ENCODE data around the gene MAMSTR.
"Not testable (repeated sequence)": the region's sequence is repeated elsewhere in the genome, so short reads cannot be mapped to it uniquely, and the experiment has no call there.

Gene MAMSTR

DNA sequence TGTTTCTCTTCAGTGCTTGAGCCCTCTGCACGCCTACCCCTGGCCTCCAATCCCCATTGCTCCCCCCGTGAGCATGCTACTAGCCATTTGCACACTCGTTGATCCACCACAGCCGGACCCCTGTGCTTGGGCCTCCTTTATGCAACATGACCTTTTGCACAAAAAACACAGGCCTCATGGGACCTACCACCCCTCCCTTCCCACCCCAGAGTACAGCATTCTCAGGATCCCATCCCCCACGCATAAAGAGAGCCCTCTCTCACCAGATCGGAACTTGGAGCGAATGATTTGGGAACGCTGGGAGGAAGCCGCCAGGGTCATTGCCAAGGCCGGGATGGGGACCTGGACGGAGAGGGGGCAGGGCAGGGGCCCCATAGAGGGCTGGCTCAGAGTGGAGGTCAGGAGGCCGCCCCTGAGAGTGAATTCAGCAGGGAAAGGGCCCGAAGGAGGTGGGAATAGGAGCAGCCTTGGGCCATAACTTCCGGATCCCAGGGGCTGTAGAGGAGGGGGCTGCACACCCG lies 754 bp downstream of the MAMSTR start:
- DNase-seq (ENCODE audit: low spot score): no peak

DNA sequence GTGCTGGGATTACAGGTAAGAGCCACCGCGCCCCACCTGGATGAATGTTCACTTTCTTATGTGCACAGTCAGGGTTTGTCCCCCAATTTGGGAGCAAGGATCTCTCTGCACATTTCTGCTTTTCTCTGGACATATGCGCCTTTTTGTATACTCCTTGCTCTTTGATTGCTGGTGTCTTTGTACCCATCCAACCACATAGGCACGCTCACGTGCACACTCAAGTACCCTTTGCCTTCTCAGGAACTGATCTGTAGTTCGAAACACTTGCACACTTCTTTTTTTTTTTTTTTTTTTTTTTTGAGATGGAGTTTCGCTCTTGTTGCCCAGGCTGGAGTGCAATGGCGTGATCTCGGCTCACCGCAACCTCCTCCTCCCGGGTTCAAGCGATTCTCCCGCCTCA lies 1.4 kb downstream of the MAMSTR start:
- DNase-seq (ENCODE audit: low spot score): not testable (repeated sequence)

DNA sequence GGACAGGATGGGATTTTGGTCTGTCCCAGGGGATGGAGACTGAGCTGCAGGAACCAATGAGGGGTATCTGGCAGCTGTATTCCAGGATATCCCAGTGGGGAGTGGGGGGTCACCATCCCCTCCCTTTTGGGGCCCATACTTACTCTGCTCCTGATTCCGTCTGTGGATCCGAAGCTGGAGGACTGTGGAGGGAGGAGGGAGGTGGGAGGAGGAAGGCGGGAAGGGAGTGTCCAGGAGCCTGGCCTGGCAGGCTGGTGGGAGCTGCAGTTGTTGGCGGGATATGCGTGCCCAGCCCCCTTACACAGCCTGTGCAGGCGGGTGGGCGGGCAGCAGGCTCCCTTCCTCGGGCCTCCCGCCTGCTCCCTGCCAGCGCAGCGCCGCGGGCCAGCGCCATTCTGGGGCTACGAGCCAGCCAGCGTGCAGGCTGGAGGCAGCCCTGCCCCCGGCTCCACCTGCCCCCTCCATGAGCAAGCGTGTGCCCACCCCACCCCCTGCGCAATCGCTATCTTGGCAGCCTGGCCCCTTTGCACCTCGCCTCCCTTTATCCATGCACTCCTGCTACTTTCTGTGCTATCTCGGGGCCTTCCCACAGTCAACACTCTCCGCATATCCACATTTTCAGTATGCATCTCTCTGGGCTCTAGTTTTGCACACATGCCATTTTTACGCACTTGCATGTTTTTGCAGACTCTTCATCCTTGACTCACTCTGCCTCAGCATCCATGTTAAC lies 2.8 kb downstream of the MAMSTR start:
- no peak for DNase-seq (ENCODE audit: low spot score)

DNA sequence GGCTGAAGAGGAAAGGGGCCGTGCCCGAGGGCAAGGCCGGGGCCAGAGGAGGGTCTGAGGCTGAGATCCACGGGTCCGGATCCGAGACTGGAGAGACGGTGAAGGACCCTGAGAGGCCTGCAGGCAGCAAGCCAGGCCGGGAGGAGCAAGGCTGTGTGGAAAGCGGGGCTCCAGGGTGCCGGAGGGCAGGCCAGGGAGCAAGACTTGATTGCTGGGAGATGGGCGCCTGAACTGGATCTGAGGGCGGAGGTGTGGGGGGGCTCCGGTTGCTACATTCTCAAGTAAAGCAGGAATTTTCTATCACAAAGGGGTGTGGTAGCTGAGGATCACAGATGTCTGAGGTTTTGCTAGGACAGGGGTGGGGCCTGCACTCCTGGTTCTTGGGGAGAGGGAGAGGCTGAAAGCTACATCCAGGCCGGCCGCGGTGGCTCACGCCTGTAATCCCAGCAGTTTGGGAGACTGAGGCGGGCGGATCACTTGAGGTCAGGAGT lies 3.8 kb downstream of the MAMSTR start:
- no peak for DNase-seq (ENCODE audit: low spot score)

DNA sequence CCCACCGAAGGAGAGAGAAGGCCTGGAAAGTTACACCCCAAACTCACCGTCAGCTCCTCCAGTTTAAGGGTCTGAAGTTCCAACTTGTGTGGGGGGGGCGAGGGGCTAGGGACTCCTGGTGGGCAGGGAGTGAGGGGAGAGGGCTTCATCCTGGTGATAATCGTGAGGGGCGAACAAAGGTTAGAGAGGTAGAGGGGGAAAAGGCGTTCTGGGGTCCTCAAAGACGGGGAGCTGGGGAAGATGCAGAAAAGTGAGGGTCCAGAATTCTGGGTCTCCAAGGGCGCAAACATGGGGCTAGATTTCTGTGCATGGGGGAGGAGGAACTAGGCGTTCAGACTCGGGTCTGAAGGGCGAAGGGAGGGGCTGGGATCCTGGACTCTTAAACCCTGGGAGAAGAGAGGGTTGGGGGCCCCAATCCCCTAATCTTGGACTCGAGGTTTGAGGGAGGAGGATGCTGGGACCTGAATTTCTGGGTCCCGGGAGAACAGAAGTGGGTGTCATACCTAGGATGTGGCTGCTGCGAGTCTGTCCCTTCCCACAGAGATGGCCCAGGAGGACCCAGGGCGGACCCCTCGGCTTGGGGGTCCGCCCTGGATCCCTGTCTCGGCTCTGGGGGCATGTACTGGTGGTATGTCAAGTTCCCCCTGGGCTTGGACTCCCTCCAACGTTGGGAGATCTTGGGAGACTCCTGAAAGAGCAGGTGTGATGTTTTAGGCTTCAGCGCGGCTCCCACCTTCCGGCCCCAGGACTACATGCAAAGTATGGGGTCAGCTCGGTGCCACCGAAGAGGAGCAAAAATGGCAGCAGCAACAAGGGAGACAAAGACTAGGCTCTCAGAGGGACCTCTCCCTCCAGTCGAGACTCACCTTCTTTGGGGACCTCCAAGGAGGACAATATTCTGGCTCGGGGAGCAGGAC lies 4.5 kb downstream of the MAMSTR start:
- DNase-seq (ENCODE audit: low spot score): no peak

DNA sequence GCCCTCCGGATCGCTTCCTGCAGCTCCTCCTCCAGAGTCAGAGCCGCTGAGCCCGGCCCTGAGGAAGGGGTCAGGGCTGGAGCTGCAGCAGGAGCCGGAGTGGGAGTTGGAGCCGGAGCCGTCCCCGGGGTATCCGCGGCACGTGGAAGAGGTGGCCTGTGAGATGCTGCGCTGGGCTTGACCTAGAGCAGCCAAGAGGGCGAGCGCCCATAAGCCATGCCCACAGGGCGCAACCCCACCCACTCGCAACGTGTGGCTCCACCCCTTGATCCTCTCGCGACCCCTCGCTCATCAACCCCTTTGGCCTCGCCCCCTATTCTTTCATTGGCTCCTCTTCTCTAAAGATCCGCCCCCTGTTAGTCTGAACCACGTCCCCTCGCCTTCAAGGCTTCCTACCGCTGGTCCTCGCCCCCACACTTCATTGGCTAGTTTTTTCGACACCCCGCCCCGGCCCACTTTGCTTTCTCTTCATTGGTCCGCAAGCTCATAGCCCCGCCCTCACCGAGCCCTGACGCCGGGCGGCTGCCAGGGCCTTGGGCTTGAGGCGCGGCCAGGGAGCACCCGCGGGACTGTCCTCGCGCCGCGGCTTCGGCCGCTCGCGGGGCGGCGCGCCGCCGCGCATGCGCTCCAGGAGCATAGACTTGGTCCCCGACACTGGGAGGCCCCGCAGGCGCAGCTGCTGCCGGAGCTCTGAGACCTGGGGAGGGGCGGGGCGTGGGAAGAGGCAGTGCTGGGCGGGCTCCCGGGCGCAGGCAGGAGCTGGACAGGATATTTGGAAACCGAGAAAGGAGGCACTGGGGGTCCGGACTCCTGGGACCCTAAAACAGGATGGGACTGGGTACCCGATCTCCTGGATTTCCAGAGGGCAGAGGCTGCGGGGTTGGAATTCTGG lies 5.4 kb downstream of the MAMSTR start:
- DNase-seq (ENCODE audit: low spot score): peak; percentile 99

DNA sequence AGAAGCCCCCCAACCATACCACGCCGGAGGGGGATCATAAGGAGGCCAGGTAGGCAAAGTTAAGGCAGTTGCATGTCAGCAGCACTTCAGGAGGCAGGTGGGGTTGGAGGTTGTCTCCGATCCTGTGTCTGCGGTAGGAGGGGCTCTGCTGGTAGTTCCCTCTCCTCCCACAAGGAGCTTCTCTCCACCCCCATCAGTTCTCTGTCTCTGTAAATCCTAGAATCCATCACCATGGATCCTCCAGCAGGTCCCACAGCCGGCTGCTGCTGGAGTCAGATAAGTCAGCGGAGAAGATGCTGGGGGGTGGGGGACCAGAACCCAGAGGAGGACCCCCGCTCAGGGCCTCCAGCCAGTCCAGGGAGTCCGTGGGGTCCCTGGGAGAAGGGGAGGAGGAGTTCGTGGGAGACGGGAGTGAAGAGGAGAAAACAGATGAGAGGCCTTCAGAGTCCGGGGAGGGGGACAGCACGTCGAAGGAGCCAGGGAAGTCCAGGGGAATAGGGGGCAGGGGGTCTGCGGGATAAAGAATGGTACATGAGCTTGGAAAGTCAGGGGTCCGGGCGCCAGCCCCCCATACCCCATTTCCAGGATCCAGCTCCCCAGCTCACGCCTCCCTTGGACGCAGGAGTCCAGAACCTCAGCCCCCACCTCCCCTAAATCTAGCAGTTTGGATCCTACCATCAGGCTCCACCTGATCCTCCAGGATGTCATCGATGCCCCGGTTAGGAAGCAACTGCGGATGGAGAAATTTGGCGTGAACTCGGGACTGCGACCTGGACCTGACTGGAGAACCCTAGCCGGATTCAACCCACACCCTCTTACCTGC lies 6.3 kb downstream of the MAMSTR start:
- no peak for DNase-seq (ENCODE audit: low spot score)

DNA sequence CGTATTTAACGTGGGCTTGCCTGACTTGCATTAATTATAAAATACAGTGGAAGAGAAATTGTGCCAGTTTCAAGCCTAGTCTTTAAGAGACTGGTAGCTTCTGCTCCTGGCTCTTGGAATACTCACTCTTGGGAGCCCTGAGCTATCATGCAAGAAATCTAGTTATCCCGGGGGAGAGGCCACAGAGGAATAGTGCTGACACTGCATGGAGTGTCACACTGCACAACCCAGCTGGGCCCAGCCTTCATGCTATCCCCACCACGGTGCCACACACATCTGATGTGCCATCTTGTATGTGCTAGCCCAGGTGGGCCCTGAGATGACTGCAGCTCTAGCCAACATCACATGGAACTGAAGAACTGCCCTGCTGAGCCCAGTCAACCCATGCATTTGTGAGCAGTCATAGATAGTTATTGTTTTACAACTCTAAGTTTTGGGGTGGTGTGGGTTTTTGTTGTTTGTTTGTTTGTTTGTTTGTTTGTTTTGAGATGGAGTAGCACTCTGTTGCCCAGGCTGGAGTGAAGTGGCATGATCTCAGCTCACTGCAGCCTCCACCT lies 8.3 kb downstream of the MAMSTR start:
- no peak for DNase-seq (ENCODE audit: low spot score)

DNA sequence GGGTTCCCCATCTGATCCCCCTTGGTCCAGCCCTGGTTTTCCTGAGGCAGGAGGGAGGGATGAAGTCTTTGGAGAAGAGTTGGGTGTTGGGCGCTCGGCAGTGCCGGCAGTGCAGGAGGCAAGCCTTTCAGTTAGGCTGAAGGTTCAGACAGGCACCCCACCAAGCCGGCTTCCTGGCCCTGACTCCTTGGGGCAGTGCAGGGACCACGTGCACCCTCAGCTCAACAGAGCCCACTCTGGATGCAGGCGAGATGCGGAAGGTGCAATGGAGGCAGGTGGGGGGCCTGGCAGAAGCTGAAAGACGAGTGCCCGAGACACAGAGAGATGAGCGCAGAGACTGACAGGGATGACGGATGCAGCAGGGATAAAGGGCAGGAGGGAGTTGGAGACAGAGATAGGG lies 11.1 kb downstream of the MAMSTR start:
- no peak for DNase-seq (ENCODE audit: low spot score)

DNA sequence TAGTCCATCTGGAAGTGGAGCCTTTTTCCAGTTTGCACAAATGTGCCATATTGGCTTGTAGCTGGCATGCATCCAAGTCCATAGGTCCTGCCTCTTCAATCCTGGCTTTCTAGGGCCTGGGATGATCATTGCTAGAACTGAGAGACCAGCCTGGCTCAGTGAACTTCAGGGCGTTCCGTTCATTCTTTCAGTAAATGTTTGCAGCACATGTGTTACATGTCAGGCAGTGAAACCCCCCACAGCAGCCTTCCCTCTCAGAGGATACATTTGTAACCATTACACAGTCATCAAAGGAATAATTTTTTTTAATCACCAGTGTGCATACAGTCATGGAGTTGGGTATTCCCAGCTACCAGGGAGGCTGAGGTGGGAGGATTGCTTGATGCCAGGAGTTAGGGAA lies 14.1 kb downstream of the MAMSTR start:
- no peak for DNase-seq (ENCODE audit: low spot score)

DNA sequence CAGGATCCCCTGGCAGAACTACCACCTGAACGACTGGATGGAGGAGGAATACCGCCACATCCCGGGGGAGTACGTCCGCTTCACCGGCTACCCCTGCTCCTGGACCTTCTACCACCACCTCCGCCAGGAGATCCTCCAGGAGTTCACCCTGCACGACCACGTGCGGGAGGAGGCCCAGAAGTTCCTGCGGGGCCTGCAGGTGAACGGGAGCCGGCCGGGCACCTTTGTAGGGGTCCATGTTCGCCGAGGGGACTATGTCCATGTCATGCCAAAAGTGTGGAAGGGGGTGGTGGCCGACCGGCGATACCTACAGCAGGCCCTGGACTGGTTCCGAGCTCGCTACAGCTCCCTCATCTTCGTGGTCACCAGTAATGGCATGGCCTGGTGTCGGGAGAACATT lies 16.2 kb downstream of the MAMSTR start:
- DNase-seq (ENCODE audit: low spot score): no peak

DNA sequence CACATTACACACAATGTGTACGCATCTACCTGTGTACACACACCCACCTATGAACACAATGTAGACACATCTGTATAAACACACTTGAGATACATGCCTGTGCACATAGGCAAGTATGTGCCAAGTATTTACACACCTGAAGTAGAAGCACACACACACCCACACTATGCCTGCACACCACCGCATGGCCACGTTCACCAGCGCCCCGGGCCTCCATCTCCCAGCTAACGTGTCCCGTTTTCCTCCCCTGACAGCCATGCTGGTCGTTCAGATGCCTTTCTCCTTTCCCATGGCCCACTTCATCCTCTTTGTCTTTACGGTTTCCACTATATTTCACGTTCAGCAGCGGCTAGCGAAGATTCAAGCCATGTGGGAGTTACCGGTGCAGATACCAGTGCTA lies 16.8 kb downstream of the MAMSTR start:
- no peak for DNase-seq (ENCODE audit: low spot score)

DNA sequence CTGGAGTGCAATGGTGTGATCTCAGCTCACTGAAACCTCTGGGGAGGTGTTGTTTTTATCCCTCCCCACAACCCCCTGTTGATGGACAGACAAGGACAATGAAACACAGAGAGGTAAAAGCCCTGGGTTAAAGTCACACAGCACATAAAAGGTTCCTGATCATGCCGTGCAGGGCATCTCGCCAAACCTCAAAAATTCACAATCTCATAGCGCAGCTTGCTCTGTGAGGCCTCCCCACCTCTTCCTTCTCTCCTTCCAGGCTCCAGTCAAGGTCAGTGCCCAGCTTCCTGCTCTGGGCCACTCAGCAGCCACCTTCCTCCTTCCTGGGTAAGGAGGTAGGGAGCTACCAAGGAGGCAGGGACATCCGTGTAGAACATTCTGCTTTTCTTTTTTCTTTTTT lies 21.5 kb downstream of the MAMSTR start:
- DNase-seq (ENCODE audit: low spot score): no peak

DNA sequence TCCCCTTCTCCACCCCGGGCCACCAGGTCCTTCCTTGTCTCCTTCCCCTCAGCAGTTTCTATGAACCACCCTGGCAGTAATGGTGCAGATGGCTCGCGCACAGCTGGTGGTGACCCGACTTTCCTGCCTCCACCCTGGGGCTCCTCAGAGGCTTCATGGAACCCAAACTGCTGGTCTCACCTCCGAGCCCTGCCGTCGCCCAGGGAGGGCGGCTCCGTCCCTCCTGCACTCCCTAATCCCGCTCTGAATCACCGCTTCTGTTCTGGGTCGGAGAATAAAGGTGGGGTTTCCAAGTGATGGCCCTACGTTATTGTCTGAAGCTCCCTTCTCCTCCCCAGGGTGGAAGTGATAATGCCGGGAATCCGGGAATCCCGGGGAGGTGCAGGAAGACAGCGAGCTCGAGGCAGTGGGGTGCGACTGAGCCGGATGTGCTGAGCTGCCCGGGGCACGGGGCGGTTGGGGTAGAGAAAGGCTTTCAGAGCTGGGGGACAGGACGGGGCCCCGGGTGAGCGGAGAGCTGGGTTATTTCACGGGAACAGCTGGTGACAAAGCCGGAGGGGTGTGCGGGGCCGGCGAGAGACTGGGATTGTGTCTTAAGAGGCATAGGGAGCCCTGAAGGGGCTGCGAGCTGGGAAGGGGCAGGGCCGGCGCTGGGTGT lies 23.0 kb downstream of the MAMSTR start:
- DNase-seq (ENCODE audit: low spot score): no peak

DNA sequence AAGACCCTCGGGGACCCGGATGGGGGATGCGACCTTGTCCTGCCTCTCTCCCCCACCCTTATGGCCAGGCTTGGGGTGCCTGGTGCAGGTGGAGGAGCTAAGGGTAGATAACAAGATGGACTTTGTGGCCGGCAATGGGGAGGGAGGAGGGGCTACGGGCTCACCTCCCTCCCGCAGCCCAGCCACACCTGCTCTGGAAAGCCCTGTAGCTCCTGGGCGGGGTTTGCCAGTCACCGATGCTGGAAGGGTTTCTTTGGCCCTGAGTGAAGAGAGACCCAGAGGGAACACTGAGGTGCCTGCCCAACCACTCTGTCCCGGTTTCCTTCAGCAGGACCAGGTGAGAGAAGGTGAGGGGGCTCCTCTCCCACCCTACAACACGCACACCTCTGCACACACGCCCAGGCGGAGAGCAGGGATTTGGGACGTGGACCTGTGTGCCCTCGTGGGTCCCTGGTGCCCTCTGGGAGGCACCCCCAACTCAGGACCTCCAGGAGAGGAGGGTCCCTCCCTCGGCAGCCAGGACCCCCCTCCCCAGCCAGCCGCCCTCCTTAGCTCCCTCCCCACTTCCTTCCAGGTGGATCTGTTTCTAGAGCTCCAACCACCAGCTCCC lies 23.7 kb downstream of the MAMSTR start, which contains the start of gene FUT2:
FUT2 (plus strand) TSS at position 229 of the 610 bp plus-strand sequence. CDS start 6,986 bp downstream, outside the sequence.
- DNase-seq (ENCODE audit: low spot score): no peak

DNA sequence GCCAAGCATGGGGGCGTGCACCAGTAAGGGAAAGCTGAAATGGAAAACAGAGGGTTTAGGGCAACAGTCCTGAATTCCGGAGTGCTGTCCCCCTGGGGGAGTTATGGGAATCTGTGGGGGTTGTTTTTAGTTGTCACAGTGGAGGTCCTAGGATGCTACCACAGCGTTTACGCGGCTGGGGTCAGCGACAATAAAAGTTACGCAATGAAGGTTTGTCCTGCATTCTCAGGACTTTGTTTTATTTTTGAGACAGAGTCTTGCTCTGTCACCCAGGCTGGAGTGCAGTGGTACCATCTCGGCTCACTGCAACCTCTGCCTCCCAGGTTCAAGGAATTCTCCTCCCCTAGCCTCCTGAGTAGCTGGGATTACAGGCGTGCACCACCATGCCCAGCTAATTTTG lies 25.9 kb downstream of the MAMSTR start:
- not testable (repeated sequence) for DNase-seq (ENCODE audit: low spot score)

DNA sequence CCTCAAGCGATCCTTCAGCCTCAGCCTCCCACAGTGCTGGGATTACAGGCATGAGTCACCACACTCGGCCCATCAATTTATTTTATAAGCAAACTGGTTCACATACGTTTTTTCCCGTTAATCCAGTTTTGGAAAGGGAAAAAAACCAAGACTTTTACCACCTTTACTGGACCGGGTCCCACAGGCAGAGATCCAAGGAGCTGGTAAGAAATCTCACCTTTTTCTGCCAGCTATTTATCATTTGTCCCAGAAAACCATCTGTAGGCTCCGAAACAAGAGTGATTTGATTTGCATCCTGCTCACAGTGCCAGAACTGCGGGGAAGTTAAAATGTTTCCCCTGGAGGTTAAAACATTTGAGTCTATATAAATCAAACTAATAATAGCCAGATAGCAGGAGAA lies 30.1 kb downstream of the MAMSTR start:
- DNase-seq (ENCODE audit: low spot score): no peak

DNA sequence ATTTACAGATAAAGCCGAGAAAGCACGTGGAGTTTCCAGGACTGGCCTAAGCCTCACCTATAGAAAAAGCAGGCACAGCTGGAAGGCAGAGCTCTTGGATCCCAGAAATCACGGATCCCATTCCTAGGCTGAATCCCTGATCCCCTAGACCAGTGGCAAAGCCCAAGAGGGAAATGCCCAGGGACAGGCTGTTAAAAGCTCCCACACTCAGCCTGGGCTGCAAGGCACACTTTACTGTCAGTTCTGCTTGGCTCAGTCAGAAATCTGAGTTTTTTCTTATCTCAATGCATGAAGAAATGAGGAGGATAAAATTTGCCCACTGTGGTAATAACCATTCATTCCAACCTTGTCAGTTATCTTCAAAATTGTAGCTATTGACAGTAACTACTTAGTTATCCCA lies 31.7 kb downstream of the MAMSTR start:
- DNase-seq (ENCODE audit: low spot score): no peak

DNA sequence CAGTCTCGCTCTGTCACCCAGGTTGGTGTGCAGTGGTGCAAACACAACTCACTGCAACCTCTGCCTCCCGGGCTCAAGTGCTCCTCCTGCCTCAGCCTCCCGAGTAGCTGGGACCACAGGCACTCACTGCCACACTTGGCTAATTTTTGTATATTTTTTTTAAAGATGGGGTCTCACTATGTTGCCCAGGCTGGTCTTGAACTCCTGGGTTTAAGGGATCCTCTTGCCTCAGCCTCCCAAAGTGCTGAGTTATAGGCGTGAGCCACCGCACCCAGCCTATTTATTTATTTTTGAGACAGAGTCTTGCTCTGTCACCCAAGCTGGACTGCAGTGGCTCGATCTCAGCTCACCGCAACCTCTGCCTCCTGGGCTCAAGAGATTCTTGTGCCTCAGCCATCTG lies 32.9 kb downstream of the MAMSTR start:
- not testable (repeated sequence) for DNase-seq (ENCODE audit: low spot score)

DNA sequence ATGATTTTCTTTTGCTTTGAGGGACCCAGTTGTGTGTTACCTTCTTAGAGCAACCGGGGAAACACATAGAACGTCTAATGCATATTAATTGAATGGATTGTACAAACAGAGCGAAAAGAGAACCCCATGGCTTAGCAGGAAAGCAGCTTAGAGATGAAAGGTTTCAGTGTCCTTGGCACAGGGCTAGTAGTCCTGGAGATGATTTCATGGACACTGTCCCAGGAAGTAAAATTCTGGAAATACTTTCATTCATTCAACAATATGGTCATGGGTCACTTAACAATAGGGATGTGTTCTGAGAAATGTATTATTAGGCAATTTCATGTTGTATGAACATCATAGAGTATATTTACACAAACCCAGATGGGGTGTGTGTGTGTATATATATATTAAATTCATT lies 33.4 kb downstream of the MAMSTR start:
- no peak for DNase-seq (ENCODE audit: low spot score)
